Osteocyte (in vitro differentiated cells): ENCODE results near the gene ASTN1. TPM values are rescaled to one million over a fixed set of nuclear protein-coding genes. Genes with fewer than 3 reads are reported as not detected.

Experiments used
- DNase-seq: peaks from one replicate; pipeline ENCODE4 v3.0.0; 2021; ENCODE audit warnings: mixed read lengths; ENCODE audit not compliant: unreplicated experiment; ENCODE audit errors: extremely low spot score
- H3K27ac Mint-ChIP-seq: one replicate; pipeline ENCODE4 v1.8.0; 2021; ENCODE audit warnings: mild to moderate bottlenecking, mixed read lengths; ENCODE audit not compliant: unreplicated experiment
- H3K27me3 Mint-ChIP-seq: one replicate; pipeline ENCODE4 v1.8.0; 2021; ENCODE audit warnings: mixed read lengths; ENCODE audit not compliant: unreplicated experiment
- H3K36me3 Mint-ChIP-seq: one replicate; pipeline ENCODE4 v1.8.0; 2021; ENCODE audit warnings: mixed read lengths; ENCODE audit not compliant: unreplicated experiment
- H3K4me1 Mint-ChIP-seq: one replicate; pipeline ENCODE4 v1.8.0; 2021; ENCODE audit warnings: mixed read lengths; ENCODE audit not compliant: unreplicated experiment
- H3K4me3 Mint-ChIP-seq: one replicate; pipeline ENCODE4 v1.8.0; 2021; ENCODE audit warnings: mild to moderate bottlenecking, moderate library complexity, mixed read lengths; ENCODE audit not compliant: unreplicated experiment
- H3K9me3 Mint-ChIP-seq: one replicate; pipeline ENCODE4 v1.8.0; 2021; ENCODE audit warnings: mixed read lengths; ENCODE audit not compliant: unreplicated experiment
- total RNA-seq: library from RNA; stranded (reverse); gene quantifications from 2 replicates; pipeline ENCODE4 v1.2.1, GENCODE V29; 2021
- TF ChIP-seq, protein P1 (sequence below): fragments of 200-600 bp; sonication (generic); IDR thresholded peaks from 2 replicates; pipeline ENCODE4 v1.5.0; 2021; ENCODE audit warnings: antibody characterized with exemption, mild to moderate bottlenecking, moderate library complexity

The ASTN1 gene
- total RNA-seq, 1 donor from 2014 or later: not detected

DNA sequence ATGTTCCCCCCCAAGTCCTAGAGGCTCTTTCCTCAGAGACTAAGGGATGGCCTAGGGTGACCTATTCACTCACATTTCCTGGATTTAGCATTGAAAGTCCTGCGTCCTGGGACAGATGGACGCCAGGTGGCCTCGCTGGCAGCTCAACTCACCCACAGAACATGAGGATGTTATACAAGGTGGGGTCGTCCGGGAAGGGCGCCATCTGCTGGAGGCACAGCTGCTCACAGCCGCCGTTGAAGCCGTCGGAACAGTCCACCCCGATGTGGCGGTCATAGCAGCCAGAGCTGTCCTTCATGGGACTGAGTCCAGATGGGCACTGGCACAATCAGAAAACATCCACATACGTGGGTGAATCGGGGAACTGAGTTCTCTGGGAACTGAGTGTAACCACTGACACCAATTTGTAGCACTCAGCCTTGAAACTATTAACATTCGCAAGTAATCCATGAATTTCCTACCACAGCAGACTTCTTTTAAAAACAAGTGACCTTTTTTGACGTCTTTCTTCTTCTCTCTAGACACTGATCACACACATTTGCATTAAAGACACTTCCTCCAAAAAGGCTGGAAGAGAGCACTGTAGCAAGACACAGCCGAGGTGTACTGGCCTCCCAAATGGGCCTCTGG is 215.4 kb downstream of the ASTN1 start:
- no peaks in the 10 kb centered on the region for H3K36me3 Mint-ChIP-seq
- DNase-seq: no peak
- no peak overlapping the region for H3K4me3 Mint-ChIP-seq
- no peaks in the 10 kb centered on the region for H3K27me3 Mint-ChIP-seq
- no peaks in the 10 kb centered on the region for H3K4me1 Mint-ChIP-seq
- H3K27ac Mint-ChIP-seq: no peak overlapping the region
- peaks cover 3% of the 10 kb centered on the region for H3K9me3 Mint-ChIP-seq
- TF ChIP-seq, protein P1, sequence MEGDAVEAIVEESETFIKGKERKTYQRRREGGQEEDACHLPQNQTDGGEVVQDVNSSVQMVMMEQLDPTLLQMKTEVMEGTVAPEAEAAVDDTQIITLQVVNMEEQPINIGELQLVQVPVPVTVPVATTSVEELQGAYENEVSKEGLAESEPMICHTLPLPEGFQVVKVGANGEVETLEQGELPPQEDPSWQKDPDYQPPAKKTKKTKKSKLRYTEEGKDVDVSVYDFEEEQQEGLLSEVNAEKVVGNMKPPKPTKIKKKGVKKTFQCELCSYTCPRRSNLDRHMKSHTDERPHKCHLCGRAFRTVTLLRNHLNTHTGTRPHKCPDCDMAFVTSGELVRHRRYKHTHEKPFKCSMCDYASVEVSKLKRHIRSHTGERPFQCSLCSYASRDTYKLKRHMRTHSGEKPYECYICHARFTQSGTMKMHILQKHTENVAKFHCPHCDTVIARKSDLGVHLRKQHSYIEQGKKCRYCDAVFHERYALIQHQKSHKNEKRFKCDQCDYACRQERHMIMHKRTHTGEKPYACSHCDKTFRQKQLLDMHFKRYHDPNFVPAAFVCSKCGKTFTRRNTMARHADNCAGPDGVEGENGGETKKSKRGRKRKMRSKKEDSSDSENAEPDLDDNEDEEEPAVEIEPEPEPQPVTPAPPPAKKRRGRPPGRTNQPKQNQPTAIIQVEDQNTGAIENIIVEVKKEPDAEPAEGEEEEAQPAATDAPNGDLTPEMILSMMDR: peak; percentile 18

DNA sequence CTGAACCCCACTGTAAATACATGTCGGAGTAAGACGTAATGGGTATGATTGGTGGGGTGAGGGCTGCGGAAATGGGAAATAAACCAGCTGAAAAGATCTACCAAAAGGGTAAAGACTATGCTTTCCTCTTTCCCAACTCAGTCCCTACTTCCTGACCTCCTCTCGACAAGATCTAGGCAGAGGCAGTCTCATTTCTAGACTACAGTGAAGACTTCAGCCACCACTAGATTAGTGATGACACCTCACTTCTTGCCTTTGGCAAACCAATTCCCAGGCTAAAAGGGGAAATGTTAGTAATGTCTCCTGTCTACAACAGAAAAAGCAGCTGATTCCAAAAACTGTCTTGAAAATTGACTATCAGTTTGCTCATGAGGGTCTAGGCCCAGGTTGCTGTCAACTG is 219.9 kb downstream of the ASTN1 start:
- Mint-ChIP-seq H3K4me3 (no peak overlapping the region), H3K36me3 (no peaks in the 10 kb centered on the region), H3K27me3 (no peaks in the 10 kb centered on the region), H3K9me3 (peaks cover 3% of the 10 kb centered on the region), H3K4me1 (no peaks in the 10 kb centered on the region), H3K27ac (no peak overlapping the region)
- TF ChIP-seq, protein P1: no peak
- no peak for DNase-seq

DNA sequence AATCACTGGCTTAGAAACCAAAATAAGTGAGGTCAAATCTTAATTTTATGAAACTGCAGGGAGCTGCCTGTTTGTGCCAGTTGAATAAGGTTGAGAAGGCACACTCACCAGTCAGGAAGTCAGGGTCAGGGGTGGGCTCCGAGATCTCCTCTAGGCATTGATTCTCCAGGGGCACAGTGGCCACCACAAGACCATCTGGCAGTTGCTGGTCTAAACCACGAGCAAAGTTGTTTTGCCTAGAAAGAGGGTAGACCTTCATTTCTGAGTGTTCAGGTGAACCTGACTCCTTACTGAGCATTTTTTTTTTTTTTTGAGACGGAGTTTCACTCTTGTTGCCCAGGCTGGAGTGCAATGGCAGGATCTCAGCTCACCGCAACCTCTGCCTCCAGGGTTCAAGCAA is 220.7 kb downstream of the ASTN1 start:
- no peaks in the 10 kb centered on the region for H3K36me3 Mint-ChIP-seq

DNA sequence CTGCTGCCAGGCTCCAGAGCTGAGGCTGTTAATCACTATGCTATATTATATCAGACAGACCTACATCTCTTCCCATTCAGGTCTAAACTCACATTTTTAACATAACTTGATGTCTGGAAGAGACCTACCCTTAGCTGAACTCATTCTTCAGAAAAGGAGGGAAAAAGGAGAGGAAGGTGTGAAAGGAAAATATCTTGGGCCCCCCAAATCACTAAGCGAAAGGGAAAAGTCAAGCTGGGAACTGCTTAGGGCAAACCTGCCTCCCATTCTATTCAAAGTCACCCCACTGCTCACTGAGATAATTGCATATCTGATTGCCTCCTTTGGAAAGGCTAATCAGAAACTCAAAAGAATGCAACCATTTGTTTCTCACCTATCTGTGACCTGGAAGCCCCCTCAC is 222.2 kb downstream of the ASTN1 start:
- no peak overlapping the region for H3K4me3 Mint-ChIP-seq
- TF ChIP-seq, protein P1: no peak

More for the DNA sequence above, 220.7 kb downstream of the ASTN1 start:
- no peak for DNase-seq
- no peak overlapping the region for H3K4me3 Mint-ChIP-seq
- no peak overlapping the region for H3K27ac Mint-ChIP-seq
- H3K4me1 Mint-ChIP-seq: no peaks in the 10 kb centered on the region
- H3K27me3 Mint-ChIP-seq: no peaks in the 10 kb centered on the region
- H3K9me3 Mint-ChIP-seq: peaks cover 3% of the 10 kb centered on the region
- TF ChIP-seq, protein P1: no peak

DNA sequence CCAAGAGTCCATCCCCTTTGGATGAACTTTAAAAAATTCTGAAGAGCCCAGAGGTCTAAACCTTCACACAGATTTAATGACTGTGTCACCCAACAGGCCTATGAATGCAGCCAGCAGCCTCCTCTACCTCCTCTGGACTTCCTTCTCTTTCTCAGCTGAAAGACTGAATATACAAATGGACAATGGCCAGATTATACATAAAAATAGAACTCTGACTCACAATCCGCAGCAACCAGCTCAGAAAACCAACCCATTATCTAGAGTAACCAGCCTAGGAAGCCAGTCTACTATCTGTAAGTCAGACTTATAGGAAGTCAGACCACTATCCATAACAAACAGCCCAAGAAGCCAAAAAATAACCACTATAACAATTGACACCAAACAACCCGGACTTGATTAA is 224.5 kb downstream of the ASTN1 start:
- no peaks in the 10 kb centered on the region for H3K27me3 Mint-ChIP-seq
- H3K9me3 Mint-ChIP-seq: no peaks in the 10 kb centered on the region
- H3K4me1 Mint-ChIP-seq: no peaks in the 10 kb centered on the region
- no peaks in the 10 kb centered on the region for H3K36me3 Mint-ChIP-seq
- no peak for DNase-seq
- TF ChIP-seq, protein P1: no peak
- no peak overlapping the region for H3K27ac Mint-ChIP-seq
- H3K4me3 Mint-ChIP-seq: no peak overlapping the region

More for the DNA sequence above, 222.2 kb downstream of the ASTN1 start:
- no peak for DNase-seq
- Mint-ChIP-seq H3K27ac (no peak overlapping the region), H3K27me3 (no peaks in the 10 kb centered on the region), H3K4me1 (no peaks in the 10 kb centered on the region), H3K36me3 (no peaks in the 10 kb centered on the region), H3K9me3 (peaks cover 3% of the 10 kb centered on the region)
